Hematopoietic multipotent progenitor cell treated with erythropoietin and hydrocortisone succinate and interleukin-3 and kit ligand, for 8 days (in vitro differentiated cells): Measurements from ENCODE around the gene PRDM16.

ENCODE experiments used
- DNase-seq: peaks from one replicate; pipeline ENCODE4 v3.0.0-alpha.2; 2015

Gene PRDM16

DNA sequence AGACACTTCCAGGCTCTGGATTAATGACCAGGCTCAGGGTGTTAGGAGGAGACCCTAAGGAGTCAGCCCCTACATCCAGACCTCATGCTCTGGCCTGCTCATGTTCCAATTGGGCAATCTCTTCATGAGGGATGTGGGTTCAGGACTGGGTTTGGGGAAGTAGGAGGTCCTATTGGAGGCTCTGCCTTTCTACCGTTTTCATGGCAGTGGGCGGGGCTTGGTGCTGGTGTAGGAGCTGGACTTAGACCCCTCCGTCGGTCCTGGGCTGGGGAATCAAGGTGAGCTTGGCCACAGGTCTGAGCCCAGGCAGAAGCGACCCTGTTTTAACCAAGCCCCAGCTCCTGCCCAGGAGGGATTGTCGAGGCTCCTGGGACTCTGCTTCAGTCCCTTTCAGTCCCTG lies 123.4 kb downstream of the PRDM16 start:
- no peak for DNase-seq

DNA sequence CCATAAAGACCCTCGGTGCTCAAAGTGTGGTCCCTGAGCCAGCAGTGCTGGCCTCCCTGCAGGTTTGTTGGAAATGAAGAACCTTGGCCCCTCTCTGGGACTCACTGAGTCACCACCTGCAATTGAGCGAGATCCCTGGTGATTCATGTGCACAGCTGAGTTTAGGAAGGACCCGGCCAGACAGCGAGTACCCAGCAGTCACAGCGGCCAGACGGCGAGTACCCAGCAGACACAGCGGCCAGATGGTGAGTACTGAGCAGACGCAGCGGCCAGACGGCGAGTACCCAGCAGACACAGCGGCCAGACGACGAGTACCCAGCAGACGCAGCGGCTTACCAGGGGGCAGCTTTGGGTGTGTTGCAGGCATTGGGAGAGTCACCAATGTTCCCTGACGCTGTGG lies 123.8 kb downstream of the PRDM16 start:
- DNase-seq: no peak

DNA sequence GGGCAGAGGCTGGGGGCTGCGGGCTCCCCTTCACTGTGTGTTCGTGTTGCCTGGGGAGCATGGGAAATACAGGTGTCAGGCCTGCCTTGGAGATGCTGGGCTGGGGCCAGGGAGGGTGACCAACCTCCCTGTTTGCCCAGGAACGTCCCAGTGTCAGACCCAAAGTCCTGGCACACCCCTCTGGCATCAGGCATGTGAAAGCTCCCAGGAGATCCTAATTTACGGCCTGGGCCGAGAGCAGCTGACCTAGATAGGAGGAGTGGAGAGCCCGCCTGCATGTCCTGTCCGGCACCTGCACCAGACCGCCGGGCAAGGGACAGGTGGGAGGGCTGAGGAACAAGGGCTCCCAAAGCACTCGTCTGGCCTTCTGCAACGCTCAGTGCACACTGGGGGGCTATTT lies 124.8 kb downstream of the PRDM16 start:
- DNase-seq: no peak

DNA sequence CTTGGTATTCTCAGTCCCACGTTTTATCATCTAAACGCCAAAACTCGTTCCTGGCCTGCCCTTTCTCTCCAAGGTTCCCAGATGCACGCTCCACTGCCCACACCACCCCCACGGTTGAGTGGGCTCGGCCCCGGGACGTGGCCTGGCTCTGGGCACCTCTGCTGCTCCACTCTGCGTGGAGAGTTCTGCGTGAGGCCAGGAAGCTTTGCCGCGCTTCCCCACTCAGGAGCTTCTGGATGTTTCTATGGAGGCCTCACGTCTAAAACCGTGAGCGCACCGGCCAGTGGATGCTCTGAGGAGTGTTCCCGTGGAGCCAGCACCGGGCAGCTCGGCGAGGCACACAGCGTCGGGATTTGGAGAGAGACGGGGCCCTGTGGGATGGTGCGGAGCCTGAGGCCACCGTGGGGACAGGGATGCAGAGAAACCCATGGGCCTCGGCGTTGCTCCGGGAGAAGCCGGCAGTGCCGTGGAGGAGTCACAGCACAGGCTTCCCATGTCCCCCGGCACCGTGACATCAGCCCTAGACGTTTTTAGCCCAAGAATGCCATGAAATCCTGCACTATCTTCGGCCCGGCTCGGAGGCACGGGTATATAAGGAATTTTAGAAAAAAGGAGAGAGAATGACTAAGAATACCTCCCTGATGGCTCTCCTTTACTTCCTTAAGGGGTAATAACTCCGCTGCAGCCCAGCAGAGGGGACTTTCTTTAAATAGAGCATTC lies 125.9 kb downstream of the PRDM16 start:
- DNase-seq: no peak

DNA sequence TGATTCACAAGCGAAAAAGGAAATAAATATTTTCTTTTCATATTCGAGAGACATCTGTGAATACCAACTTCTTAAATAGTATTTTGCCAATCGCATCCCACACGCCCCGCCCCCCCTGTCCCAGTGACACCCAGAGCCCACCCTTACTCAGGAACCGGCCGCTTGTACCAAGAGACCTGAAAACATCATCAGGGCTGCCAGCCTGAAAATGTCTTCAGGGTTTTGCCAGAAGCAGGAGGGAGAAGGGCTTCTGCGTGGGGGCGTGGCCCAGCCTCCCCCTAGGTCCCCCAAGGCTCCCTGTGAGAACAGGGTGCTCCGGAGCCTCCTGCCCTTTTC lies 126.4 kb downstream of the PRDM16 start:
- DNase-seq: no peak

DNA sequence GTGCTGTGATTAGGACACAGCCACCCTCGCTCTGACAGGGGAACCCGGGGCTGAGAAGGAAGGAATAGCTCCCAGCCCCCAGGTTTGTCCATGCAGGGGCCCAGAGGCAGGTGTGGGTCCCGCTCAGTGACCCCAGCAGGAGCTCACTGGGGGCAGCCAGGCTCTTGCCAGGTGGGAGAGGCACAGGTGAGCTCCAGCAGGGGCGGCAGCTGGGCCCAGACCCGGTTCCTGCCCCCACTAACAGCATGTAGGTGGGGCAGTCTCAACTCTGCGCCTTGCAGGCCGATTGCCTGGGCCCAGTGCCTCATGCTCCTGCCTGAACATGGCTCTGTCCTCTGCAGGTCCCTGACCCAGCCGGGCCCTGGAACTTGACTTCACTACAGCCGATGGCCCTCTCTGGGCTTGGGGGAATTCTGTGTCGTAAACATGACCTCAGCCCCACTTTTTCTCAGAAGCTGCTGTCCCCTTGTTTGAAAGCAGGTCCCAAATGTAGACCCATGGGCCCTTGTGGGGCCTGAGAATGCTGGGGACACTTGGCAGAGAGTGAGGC lies 127.0 kb downstream of the PRDM16 start:
- no peak for DNase-seq

DNA sequence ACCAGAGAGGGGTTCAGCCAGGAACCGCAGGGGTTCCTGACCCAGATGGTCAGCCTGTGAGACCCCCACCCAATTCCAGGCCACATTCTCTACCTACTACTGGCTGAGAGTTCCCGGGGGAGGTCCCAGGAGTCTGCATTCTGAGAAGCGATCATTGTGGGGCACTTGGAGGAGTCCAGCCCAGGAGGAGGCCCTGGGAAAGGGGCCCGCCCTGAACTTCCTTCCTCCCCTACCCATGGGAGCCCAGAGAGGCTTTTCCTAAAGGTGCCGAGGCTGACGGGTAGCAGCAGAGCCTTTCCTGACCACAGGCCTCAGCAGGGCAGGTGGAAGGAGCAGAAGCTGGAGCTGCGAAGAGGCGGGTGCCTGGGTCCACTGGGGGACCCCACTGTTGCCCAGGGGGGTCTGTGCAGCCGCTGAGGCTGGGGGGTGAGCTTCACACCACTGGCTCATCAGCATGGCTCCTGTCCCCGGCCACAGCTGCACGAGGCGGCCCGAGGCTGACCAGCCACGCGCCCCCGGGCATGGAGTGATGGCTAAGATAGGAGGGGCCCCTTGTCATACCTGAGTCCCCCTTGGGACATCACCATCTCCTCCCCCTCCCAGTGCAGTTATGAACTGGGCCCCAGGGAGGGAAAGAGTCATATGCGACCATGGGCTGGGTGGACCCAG lies 127.7 kb downstream of the PRDM16 start:
- no peak for DNase-seq

DNA sequence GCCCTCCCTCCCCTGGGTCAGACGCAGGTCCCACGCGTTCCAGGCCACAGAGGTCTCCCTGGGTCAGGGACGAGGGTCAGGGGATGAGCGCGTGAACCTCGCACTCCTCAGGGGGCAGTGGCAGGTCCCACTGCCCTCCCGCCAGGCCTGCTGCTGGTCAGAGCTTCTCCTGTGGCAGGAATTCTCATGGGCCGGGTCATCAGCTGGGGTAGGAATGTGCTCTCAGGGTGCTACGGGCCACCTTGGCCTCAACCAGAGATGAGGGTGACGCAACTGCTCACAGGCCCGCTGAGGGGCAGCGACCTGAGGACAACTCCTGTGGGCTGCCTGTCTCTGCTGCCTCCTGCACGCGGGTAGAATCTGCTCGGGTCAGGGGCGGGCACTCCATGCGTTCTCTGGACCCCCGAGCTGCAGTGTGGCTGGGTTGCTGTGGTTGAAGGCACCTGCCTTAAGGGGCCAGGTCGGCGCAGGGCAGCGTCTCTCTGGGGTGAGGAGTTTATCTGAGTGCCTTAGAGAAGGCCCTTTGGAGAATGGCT lies 128.8 kb downstream of the PRDM16 start:
- no peak for DNase-seq

DNA sequence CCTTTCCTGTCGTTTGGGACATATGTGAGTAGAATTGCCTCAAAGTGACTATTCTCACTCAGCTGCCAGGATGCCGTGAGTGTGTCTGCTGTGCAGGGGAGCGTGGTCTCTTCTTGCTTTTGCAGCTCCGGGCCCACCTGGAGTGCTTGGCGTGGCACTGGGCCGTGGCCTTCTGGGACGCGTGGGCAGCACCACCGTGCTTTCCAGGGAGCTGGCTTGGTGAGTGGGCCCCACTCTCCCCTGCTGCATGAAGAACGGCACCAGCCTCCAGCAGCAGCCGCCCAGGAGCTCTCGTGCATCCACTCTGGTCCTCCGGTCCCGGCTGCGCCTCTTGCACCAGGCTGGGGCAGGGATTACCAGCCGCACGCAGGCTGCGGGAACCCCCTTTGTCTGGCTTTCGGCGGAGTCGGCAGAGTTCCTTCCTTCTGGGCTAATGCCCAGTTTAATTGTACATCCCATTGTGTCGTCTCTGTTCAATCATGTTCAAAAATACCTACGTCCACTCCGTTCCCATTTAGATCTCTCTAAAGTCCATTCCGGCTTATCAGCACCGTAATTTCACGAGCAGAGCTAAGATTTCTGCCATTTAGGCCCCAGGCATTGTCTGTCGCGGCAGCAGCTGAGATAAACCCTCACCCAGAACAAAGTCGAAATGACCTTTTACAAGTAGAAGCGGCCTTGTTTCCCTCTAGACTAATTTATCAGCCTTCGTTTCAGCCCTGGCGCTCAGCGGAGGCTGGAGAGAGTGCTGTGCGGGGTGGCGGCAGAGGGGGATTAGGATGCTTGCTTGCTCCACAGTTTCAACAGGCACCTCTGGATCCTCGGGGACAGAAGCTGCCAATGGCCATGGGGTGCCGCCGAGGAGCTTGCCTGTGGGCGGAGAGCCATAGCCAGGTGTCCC lies 129.6 kb downstream of the PRDM16 start:
- DNase-seq: no peak

DNA sequence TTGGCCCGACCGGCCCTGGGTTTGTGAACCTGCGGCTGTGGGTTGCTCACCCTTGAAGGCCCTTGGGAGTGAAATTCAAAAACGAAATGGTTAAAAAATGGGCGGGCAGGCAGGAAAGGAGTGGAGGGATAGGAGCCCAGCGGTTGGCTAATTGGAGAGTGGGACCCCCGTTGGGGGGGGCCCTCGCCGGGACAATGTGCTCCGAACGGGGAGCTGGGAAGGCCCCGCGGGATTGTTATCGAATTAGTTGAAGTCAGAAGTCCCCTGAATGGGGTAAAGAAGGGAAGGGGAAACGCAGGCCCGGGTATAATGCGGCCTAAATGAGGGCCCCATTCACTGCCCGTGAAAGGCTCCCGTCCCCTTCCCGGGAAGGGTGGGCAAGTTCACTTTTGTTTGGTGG lies 135.7 kb downstream of the PRDM16 start:
- no peak for DNase-seq

DNA sequence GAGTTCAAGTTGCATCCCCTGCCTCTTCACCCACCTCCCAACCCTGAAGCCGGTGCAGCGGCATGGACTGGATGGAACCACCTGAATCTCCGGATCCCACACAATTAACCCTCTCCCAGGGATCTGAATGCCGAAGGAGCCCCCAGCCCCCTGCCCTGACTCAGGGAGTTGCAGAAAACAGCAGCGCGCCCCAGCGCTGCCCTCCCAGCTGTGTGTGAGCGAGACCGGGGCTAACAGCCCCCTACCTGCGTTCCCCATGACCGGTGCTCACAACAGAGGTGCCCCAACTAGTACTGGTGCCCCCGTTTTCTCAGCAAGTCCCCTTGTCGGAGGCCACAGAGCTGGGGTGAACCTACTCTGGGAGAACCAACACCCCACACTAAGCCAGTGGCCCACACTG lies 136.8 kb downstream of the PRDM16 start:
- DNase-seq: no peak

DNA sequence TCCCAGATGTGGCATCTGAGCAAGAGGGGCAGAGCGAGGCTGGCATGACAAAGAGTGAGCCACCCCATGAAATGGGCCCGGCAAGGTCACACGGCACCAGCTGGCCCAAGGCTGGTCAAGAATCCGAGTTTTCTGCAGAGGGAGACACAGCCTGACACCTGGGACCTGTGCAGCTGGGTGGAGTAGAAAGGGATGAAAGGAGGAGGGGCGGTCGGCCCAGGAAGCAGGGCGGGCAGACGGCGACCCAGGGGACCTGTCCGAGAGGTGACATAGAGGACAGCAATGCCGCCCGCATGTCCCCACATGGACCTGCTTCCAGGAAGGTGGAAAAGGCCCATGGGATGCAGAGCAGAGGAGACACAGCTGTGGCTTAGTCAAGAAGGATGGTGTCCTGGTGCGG lies 137.7 kb downstream of the PRDM16 start:
- no peak for DNase-seq

DNA sequence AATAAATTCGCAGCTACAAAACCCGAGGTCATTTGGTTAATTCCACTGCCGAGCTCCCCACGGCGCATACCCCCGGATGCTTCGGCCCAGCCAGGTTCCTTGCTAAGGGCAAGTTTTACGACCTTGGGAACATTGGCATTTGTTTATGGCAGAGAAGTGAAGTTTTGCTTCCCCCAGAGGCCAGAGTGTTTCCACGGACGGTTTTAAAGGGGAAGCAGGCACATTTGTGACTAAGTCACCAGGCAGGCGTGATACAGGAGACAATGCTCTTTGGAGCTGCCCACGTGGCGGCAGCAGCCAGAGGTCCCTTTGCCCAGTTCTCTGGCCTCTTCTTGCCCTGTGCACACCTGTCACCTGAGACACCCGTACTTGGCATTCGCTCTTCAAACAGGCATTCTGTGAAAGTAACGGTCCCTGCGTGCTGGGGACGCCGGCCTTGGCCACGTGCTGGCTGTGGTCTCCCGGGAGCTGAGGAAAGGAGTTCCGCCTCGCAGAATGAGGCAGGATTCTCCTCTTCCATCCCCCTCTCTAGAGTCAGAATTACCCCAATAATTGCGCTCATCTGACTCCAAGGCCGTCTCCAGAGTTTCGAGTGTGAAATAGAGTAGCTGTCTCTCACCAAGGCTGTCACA lies 138.3 kb downstream of the PRDM16 start:
- DNase-seq: no peak

DNA sequence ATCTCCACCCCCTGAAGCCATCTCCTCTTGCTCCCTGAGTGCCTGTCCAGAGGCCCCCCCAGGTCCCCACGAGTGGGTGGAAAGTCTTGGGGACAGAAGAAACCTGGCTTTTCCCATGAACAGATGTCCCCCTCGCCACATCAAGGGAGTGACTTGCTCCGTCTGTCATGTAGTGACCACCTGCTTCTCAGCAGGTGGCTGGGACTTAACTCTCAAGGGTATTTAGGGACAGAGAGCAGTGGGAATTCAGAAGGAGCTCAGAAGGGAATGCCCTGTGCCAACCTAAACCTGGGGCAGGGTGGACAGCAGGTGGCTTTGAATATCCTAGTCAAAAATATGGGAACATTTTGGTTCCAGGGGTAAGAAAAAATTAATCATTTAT lies 139.8 kb downstream of the PRDM16 start:
- no peak for DNase-seq

DNA sequence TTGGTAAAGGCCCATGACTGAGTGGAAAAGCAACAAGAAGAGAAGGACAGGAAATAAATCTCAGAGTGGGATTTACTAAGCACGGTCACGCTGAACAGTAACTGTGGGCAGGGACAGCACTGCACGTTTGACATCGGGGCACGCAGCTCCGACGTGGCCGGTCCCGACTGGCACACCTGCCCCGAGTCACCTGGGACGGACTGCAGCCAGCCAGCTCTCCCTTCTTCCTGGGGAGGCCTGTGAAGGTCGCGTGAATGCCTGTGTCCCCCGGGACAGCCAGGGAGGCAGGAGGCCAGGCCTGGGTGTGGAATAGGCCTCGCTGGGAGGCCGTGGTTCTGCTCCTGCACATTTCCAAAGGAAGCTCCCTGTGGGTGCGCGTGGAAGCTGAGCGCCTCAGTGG lies 140.2 kb downstream of the PRDM16 start:
- DNase-seq: no peak

DNA sequence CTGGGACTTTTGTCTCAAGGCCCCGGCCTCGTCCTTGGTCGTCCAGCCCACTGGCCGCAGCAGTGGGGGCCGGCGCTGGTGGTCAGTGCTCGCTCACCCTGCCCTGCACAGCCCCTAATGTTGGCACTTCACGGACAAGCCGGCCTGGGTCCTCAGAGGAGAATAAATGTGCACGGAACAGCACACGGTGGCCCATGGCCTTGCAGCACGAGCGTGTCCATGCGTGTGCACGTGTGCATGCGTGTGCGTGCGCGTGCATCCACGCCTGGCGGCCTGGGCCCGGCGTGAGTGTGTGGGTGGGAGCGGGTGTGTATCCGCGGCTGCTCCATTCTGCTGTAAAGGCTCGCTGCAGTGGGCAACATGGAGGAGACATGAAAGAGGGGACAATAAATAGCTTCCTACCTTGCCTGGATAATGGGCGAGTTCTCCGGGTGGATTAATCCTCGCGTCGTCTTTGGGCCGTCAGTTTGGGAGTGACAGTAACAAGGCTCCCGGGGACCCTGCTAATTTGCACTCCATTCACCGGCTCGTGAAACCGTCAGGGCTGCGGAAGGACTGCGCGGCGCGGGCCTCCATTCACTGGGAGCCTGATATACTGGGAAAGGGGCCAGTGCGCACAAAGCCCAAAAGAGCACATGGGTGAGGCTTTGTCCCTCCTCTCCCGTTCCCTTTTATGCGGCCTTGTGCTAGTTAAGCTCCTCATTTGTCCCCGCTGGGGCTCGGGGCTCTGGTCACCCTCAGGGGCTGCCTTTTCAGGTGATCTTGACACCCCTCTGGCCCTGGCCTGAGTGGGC lies 142.8 kb downstream of the PRDM16 start:
- no peak for DNase-seq

DNA sequence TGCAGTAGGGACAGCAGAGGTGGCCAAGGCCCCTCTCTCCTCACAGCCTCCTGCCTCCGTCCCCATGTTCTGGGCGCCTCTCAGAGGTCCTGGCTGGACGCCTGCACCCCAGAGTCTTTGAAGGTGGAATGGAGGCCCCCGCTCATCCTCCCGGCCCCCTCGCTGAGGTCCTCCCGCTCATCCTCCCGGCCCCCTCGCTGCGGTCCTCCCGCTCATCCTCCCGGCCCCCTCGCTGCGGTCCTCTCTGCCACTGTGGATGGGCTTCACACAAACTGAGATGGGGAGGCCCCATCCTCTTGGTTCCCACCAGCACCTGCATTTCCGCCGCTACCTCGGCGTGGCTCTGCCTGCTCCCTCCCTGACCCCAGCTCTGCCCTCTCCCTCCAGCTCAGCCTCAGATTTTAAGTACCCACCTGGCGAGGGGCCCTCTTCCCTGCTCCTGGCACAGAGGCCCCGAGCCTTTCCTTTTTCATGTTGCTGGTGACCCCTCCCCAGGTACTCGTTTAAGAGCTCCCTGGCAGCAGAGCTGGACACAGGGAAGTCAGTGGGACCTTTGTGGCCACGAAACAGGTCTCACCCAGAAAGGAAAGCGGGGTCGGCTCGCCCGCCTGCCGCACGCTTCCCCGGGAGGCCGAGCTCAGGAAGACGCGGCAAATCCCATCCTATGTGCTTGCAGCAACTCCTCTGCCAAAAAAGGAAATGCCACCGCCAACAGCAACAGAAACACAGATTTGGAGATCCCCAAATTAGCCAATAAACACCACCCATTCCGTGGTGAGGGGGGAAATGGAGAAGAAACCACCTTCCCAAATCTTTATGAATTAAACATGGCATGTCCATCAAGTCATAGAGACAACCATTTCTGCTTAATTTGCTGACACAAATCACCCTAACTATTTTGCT lies 143.7 kb downstream of the PRDM16 start:
- no peak for DNase-seq

DNA sequence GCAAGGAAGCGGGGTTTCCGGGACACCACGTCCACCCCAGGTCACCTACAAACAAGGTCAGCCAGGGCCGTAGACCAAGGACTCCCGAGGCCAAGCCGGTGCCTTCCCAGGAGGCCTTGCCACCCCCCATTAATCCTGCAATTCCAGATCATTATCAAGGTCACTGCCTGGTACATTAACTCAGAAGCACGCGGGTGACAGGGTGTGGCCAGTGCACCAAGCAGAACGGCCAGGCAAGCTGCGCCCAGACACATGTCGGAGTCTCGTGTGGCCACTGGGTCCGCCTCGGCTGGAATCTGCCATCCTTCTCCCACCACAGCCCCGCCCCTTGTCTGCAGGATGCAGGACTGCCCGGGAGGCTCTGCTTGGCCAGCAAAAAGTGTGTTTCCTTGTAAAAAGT lies 144.7 kb downstream of the PRDM16 start:
- no peak for DNase-seq

DNA sequence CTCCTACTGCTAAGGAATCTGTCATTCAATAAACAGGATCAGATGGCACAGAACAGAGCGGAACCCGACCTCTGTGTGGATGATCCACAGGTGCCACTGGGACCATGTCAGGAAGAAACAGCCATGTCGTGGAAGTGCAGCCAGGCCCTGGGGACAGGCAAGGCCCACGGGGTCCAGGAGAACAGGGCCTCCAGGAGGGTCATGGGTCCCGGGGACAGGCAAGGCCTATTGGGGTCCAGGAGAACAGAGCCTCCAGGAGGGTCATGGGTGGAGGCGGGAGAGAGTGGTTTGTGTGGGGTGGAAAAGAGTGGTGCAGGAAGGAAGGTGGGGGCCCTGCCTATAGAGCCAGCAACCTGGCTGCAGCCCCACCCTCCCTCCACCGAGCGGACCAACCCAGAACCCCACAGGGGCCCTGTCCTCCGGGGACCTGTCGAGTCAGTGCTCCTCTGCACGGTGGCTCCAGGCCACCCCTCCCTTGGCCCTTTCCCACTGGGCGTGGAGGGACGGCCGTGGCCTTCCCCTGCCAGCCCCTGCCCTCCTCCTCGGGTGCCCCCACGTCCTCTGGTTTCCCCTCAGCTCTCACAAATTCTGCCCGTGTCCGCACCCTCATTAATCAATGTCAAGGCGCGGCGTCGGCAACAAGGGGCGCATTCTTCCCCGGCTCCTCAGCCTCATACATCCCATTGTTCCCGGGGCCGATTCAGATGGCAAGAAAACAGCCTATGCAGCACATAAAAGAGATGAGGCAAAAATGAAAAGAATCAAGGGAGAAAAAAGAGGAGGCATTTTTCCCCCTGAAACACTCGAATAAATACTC lies 146.4 kb downstream of the PRDM16 start:
- no peak for DNase-seq

DNA sequence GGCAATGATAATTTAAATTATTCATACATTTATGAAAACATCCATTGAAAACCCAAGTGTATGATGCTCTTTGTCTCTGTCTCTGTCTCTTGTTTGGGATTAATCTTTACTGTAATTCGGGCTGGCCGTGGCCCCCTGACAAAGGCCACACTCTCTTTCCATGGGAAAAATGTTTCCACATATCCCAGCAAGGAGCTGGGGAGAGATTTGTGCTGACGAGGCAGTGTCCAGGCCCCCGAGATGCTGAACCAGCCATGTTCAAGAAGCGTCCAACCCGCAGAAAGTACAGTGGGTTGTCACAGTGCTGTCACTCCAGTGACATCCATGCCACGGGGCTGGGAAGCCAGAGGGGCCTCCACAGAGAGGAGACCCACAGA lies 147.0 kb downstream of the PRDM16 start:
- DNase-seq: no peak
